HG03064 (cell line): Measurements from ENCODE around the gene SYNGR1.
"Not testable (repeated sequence)": the region's sequence is repeated elsewhere in the genome, so short reads cannot be mapped to it uniquely, and the experiment has no call there.

Experiments used
- ATAC-seq: cut with Tn5 transposase; IDR thresholded peaks from one replicate; pipeline ENCODE4 v1.9.1; 2021; ENCODE audit warnings: low read depth; ENCODE audit not compliant: unreplicated experiment

Gene SYNGR1

DNA sequence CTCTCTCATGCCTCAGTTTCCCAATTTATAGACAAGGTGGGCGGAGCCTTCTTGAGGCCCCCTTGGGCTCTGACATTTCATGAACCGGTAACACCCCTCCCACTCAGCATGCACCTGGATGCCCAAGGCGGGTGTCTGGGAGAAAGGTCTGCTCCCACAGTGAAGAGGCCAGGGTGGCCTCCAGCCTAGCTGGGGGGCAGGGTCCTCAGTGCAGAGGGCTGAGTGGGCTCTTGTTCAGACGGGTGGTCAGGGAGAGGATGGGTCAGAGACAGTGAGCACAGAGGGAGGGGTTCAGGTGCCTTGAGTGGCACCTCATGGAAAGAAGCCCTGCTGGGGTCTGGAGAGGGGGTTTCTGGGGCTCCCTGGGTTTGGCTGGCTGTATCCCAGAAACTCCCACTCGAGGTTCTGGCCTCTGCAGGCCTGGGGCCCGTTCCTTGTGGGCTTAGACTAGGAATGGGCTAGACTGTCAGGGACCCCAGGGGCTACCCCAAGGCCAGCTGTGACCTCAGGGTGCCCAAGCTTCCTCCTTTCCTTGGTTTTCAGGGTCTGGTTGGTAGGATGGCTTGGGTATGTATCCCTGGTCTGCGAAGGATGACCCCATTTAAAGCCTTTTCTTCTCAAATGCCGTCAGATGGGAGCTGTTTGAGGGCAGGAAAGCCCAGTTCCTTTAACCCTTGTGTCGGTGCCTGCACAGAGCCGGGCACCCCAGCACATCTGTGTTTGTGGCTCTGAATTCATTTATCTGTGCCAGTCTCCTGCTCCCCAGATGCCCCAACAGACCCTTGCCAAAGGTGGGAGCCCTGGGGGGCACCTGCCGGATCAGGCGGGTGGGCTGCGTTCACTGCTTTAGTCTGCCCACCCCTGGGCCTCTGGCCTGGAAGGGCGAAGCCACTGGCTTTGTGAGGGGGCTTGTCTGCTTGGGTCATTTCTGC, 1.2 kb downstream of the SYNGR1 start:
- ATAC-seq, result no peak

DNA sequence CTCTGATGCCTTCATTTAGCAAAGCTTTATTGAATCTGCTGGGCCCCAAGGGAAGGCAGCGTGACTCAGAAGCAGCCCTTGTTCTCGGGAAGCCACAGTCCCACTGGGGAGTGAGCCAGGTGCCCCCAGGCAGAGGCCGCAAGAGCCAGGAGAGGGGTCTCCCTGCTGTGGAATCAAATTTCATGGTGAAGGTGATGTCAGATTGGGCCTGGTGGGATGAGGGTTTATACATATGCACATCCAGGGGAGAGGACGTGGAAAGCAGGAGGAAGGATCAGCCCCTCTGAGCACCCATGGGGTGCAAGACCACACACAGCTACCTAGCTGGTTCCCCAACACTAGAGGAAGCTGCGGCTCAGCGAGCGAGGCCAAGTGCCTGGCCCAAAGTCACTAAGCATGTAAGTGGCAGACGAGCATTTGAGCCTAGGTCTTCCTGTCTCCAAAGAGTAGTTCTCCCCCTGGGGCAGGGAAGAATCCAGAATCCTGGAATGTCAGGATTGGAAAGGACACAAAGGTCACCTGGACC, 2.0 kb downstream of the SYNGR1 start:
- no peak for ATAC-seq

DNA sequence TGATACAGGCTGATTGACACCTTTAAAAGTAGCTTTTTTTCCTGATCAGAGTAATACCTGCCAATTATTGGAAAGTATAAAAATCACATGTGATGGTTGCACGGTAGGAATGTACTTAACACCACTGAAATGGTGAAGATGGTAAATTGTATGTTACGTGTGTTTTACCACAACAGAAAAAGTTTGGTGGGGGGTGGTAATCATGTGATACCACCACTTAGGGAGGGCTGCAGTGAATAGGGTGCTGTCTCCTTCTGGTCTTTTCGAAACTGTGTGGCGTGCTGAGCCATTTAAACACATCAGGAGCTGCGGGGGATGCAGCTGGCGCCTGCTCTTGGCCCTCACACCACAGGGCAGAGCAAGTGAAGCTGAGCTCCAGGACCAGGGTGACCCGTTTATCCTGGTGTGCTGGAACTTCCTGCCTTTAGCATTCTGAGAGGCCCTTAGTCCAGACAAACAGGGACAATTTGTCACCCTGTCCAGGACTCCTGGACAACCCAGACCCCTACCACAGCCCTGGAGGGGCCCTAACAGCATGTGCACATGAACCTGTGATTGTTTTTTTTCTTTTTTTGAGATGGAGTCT, 2.6 kb downstream of the SYNGR1 start:
- ATAC-seq, result no peak

- no peak for ATAC-seq
Observed at GRCh38 chr22:39353346-39353745, 3.6 kb downstream of the SYNGR1 start.

DNA sequence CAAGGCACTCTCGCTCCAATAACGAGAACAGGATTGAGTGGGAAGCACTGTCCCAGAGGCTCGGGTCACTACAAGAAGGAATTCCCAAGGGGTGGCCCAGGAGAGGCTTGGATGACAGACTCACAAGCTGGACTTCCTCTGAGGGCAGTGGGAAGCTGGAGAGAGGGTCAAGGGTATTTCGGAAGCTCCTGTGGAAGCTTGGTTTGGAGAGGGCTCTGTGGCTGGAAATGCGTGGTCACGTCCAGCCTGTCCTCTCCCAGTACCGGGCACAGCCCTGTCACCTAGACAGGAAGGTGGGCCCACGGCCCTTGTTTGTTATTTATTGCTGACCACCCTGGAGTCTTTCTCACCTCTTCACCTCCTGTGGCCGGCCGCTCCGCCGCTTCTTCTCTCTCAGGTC, 5.3 kb downstream of the SYNGR1 start:
- ATAC-seq, result no peak

- ATAC-seq, result not testable (repeated sequence)
Observed at GRCh38 chr22:39355805-39356204, 6.0 kb downstream of the SYNGR1 start.

DNA sequence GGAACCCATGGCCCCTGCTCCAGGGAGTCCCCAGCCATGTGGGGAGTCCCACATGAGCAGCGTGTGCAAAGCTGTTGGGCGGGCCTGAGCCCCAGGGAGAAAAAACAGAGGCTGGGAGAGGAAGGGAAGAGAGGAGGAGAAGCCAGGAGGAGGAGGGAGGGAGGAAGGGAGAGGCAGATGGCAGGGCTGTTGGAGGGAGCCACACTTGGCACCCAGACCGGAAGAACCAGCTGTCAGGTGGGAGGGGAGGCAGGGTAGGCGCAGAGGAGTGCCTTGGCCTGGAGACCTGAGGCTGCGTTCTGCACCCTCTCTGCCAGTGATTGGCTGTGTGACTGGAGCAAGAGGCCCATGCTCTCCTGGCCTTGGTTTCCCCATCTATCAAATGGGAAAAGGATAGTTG, 6.7 kb downstream of the SYNGR1 start:
- no peak for ATAC-seq

DNA sequence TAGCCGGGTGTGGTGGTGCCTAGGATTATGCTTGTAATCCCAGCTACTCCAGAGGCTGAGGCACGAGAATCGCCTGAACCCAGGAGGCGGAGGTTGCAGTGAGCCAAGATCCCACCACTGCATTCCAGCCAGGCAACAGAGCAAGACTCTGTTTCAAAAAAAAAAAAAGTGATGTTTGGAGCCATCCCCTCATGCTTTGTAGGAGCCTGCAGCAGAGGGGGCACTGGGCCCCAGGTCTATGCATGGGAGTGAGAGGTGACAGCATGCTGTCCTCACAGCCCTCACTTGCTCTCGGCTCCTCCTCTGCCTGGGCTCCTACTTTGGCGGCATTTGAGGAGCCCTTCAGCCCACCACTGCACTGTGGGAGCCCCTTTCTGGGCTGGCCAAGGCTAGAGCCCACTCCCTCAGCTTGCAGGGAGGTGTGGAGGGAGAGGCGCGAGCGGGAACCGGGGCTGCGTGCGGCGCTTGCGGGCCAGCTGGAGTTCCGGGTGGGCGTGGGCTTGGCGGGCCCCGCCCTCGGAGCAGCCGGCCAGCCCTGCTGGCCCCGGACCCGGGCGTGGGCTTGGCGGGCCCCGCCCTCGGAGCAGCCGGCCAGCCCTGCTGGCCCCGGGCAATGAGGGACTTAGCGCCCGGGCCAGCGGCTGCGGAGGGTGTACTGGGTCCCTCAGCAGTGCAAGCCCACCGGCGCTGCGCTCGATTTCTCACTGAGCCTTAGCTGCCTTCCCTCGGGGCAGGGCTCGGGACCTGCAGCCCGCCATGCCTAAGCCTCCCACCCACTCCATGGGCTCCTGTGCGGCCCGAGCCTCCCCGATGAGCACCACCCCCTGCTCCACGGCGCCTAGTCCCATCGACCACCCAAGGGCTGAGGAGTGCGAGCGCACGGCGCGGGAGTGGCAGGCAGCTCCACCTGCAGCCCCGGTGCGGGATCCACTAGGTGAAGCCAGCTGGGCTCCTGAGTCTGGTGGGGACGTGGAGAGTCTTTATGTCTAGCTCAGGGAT, 7.6 kb downstream of the SYNGR1 start:
- not testable (repeated sequence) for ATAC-seq

DNA sequence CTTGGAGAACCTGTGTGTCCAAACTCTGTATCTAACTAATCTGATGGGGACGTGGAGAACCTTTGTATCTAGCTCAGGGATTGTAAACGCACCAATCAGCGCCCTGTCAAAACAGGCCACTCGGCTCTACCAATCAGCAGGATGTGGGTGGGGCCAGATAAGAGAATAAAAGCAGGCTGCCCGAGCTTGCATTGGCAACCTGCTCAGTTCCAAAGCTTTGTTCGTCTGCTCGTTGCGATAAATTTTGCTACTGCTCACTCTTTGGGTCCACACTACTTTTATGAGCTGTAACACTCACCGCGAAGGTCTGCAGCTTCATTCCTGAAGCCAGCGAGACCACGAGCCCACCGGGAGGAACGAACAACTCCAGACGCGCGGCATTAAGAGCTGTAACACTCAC, 8.4 kb downstream of the SYNGR1 start:
- ATAC-seq, result not testable (repeated sequence)

GRCh38 chr22:39359659-39360195, 9.9 kb downstream of the SYNGR1 start:
- ATAC-seq, result no peak

DNA sequence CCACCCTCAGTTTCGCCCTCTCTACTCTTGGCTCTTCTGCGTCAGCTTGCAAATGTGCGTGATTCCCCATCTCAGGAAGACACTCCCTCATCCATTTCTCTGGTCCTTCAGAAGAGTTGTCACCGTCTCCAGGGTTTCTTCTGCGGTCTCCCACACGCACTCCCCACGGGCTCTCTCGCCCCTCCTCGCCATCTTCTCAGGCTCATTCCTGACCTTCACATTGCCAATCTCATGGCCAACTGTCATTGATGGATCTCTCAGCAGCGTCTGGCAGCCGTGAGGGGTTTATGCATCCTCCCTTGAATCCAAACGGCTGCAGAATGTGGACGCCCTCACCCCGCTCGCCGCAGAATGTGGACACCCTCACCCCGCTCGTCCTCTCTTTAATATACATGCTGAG, 10.5 kb downstream of the SYNGR1 start:
- ATAC-seq, result no peak

- no peak for ATAC-seq
Observed at GRCh38 chr22:39360674-39361413, 11.1 kb downstream of the SYNGR1 start.

DNA sequence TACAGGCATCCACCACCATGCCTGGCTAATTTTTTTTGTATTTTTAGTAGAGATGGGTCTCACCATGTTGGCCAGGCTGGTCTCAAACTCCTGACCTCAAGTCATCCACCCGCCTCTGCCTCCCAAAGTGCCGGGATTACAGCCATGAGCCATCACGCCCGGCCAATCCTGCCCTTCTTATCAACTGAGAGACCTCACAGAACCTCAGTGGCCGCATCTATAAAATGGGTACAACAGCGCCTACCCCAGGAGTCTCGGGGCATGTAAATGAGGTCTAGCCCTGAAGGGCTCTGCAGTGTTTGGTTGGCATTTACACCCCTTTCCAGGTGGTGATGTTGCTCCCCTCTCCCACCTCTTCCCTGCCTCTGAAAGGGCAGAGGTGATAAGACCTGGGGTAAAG, 11.7 kb downstream of the SYNGR1 start:
- ATAC-seq, result no peak

DNA sequence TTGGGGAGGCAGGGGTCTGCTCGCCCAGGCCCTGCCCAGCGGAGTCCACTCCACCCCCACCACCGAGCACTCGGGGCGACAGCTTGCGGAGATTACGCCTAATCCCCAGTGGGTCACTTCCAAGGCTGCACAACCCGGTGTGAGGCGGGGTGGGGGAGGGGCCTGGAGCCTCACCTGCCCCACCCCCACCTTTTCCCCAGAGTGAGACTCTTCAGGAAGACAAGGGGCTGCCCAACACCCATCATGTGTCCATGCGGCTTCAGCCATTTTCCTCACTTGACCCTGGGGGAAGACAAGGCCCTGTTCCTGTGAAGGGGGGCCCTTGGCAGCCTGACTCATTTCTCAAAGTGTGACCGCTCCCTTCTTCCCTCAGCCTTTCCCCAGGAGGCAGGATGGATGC, 12.5 kb downstream of the SYNGR1 start:
- no peak for ATAC-seq

GRCh38 chr22:39362932-39363331, 13.1 kb downstream of the SYNGR1 start:
- no peak for ATAC-seq

DNA sequence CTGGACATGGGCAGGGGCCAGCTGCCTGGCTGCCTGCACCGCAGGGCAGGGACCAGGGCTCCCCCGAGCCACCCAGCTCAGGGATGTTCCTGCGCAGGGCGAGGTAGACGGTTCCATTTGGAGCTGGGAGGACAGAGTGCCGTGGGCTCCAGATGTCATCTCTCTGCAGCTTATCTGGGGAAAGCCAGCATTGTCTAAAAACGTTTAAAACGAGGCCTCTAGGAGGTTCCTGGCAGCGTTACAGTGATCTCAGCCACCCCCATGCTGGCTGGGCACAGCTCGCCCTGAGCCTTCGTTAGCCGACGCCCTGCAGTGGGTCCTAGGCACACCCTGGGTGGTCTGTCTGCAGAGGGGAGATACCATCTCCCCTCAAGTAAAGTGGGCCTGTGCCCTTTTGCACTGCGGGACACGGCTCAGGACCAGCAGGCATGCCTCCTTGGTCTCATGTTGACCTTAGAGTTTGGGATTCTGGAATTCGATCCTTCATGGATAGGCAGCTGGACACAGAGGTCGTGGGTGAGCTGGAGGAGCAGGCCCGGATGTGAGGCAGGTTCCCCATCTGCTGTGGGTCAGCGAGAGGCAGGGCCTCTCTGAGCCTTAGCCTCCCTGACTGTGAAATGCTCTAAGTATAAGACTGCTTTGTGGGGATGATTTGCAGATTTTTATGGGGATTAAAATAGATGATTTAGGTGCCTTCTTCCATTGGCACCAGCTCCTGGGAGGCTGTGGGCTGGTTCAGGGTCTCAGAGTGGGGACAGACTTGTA, 14.1 kb downstream of the SYNGR1 start:
- ATAC-seq, result no peak

DNA sequence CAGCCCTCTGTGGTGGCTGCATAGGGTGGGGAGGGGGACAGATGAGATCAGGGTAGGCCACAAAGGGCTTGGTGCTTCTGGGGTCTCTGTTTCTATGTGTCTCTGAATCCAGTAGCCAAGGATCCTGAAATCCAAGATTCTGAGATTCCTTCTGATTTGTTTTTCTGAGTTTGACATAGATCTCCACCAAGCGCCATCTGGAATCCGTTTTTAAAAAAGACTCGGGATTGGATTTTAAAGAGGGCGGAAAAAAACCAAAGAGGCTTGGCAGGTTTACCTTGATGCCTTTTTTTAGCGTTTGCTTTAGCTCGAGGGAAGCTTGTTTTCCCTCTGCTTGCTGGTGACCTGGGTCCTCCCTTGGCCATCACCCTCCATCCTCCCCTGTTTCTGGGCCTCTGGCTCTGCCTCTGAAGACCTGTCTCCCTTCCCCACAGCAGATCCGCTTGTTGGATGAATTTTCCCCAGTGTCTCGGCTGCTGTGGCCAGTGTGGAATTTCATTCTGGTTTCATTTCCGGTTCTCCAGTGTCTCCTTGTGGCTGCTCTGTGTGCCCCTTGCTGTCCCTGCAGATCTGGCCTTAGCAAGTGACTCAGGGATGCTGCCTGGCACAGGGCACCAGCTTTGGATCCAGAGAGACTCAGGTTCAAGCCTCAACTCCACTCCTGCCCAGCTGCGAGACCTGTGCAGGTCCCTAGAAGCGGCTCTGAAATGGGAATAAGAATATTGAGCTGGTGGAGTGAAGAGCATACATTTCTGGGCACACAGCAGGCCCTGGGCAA, 15.1 kb downstream of the SYNGR1 start:
- ATAC-seq, result no peak

- no peak for ATAC-seq
Observed at GRCh38 chr22:39365492-39365780, 15.6 kb downstream of the SYNGR1 start.
